ENCODE results near the gene UGGT2.
"Not testable (repeated sequence)": the region's sequence is repeated elsewhere in the genome, so short reads cannot be mapped to it uniquely, and the experiment has no call there.

The UGGT2 gene

GRCh38 chr13:95972651-95973050, 80.5 kb downstream of the UGGT2 start:
- not testable (repeated sequence) for DNase-seq (ENCODE audit: low read depth)

DNA sequence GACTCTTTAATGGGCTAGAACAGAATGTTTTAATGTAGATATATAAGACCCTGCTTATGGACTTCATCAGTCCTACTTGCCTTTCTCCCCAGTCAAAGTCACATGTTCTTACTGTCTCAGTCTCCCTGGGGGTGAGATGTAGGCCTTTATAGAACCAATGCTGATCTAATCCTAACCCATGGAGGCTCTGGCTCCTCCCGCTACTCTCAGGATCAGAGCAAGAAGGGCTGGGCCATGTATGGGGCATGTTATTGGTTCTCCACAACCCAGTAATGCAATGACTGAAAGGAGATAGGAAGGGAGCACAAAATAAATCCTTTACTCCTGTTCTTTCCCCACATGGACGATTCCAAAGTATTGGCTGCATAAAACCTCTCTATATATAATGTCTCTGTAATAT, 82.3 kb downstream of the UGGT2 start:
- no peak for DNase-seq (ENCODE audit: low read depth)

GRCh38 chr13:95968906-95969305, 84.3 kb downstream of the UGGT2 start:
- DNase-seq (ENCODE audit: low read depth): no peak

- DNase-seq (ENCODE audit: low read depth): no peak
Measured at GRCh38 chr13:95957331-95957730, 95.9 kb downstream of the UGGT2 start.

DNA sequence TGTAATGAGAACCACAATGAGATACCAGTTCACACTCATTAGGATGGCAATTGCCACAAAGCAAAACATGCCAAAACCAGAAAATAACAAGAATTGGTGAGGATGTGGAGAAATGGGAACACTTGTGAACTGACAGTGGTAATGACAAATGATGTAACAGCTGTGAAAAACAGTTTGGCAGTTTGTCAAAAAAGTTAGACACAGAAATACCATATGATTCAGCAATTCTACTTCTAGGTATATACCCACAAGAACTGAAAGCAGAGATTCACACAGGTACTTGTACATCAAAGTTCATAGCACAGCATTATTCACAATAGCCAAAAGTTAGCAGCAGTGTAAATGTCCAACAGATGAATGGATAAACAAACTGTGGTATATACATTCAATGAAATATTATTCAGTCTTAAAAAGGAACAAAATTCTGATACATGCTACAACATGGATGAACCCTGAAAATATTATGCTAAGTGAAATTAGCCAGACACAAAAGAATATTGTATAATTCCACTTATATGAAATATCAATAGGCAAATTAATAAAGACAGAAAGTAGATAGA, 96.5 kb downstream of the UGGT2 start:
- DNase-seq (ENCODE audit: low read depth): peak; percentile 6

- DNase-seq (ENCODE audit: low read depth): no peak
Measured at GRCh38 chr13:95955719-95956118, 97.5 kb downstream of the UGGT2 start.

- no peak for DNase-seq (ENCODE audit: low read depth)
Measured at GRCh38 chr13:95955255-95955654, 97.9 kb downstream of the UGGT2 start.

GRCh38 chr13:95954266-95954665, 98.9 kb downstream of the UGGT2 start:
- no peak for DNase-seq (ENCODE audit: low read depth)

DNA sequence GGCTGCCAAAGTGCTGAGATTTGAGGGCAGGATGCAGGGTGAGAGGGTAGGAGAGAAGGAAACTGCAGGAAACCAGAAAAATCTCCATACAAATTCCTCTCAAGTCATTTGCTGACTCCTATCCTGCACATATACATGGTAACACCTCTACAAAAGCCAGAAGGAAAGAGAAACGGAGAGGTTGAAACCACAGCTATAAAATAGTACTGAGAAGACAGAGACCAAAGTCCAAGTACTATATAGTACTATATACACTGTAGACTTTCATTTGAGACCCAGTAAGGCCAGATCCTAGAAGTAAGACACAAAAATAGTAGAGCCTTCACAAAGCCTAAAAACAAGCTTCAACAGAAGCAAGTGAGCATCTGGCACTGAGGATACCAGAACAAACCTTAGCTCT, 103.1 kb downstream of the UGGT2 start:
- no peak for DNase-seq (ENCODE audit: low read depth)

DNA sequence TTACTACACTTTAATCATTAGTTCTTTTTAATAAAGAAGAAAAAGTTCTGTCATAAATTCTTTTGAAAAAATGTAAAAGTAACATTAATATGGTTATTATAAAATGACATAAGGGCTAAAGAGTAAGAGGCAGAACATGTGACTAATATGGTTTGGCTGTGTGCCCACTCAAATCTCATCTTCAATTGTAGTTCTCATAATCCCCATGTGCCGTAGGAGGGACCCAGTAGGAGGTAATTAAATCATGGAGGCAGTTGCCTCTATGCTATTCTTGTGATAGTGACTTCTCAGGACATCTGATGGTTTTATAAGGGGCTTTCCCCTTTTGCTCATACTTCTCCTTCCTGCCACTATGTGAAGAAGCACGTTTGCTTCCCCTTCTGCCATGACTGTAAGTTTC, 104.5 kb downstream of the UGGT2 start:
- DNase-seq (ENCODE audit: low read depth): peak; percentile 4

GRCh38 chr13:95937714-95938320, 115.4 kb downstream of the UGGT2 start:
- DNase-seq (ENCODE audit: low read depth): no peak

DNA sequence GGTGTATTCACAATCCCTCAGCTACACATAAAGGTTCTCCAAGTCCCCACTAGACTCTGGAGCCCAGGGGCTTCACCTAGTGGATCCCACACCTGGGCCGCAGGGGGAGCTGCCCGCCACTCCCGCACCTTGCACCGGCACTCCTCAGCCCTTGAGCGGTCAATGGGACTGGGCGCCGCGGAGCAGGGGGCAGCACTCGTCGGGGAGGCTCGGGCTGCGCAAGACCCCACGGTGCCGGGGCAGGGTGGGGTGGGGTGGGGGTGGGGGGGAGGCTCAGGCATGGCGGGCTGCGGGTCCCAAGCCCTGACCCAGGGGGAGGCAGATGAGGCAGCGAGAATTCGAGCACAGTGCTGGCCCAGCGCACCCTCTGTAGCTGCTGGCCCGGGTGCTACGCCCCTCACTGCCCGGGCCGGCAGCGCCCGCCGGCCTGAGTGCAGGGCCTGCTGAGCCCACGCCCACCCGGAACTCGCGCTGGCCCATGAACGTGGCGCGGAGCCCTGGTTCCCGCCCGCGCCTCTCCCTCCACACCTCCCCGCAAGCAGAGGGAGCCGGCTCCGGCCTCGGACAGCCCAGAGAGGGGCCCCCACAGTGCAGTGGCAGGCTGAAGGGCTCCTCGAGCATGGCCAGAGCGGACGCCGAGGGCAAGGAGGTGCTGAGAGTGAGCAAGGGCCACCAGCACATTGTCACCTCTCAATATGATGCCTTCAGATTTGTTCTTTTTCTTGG, 121.7 kb downstream of the UGGT2 start:
- no peak for DNase-seq (ENCODE audit: low read depth)

DNA sequence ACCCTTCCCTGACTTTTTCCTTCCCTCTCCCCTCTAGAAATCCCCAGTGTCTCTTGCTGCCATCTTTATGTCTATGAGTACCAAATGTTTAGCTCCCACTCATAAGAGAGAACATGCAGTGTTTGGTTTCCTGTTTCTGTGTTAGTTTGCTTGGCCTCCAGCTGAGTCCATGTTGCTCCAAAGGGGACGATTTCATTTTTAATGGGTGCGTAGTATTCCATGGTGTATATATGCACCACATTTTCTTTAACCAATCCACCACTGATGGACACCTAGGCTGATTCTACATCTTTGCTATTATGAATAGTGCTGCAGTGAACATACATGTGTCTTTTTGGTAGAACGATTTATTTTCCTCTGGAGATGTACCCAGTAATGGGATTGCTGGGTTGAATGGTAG, 123.8 kb downstream of the UGGT2 start:
- DNase-seq (ENCODE audit: low read depth): no peak

GRCh38 chr13:95928367-95928906, 124.8 kb downstream of the UGGT2 start:
- DNase-seq (ENCODE audit: low read depth): not testable (repeated sequence)

- DNase-seq (ENCODE audit: low read depth): no peak
Measured at GRCh38 chr13:95926231-95926630, 127.0 kb downstream of the UGGT2 start.

DNA sequence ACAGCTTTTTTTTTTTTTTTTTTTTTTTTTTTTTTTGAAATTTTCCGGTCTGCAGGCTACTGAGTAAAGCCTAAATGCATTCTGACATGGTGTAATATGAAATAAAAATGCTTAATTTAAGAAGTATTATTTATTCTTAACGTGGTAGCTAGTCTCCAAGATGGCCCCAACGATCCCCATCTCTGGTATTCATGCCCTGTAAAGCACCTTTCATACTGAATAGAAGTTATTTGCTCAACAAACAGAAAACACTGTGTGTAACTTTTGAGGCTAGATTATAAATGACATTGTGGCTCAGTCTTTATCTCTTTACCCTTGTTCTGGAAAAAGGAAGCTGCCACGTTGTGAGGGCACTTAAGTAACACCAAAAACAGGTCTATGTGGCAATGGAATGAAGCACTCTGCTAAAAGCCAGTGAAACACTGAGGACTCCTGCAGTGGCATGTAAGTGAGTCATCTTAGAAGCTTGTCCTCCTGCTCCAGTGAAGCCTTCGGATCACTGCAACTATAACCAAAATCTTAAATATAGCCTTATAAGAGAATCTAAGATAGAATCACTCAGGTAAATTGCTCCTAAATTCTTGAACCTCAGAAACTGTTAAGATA, 128.7 kb downstream of the UGGT2 start:
- peak; percentile 54 for DNase-seq (ENCODE audit: low read depth)

DNA sequence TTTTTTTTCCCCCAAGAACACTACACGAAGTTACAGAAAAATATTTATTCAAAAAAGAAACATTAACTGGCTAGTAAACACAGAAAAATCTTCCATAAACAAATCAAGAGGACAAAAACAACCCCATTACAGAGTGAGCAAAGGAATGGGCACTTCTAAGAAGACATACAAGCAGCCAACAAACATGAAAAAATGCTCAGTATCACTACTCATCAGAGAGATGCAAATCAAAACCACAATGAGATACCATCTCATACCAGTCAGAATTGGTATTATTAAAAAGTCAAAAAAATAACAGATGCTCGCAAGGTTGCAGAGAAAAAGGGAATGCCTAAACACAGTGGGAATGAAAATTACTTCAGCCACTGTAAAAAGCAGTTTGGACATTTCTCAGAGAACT, 131.7 kb downstream of the UGGT2 start:
- DNase-seq (ENCODE audit: low read depth): no peak

DNA sequence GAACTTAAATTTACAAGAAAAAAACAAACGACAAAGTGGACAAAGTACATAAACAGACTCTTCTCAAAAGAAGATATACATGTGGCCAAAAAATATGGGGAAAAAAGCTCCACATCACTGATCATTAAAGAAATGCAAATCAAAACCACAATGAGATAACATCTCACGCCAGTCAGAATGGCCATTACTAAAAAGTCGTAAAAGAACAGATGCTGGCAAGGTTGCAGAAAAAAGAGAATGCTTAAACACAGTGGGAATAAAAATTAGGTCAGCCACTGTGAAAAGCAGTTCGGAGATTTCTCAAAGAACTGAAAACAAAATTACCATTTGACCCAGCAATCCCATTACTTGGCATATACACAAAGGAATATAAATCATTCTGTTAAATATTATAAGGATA, 132.7 kb downstream of the UGGT2 start:
- DNase-seq (ENCODE audit: low read depth): no peak

DNA sequence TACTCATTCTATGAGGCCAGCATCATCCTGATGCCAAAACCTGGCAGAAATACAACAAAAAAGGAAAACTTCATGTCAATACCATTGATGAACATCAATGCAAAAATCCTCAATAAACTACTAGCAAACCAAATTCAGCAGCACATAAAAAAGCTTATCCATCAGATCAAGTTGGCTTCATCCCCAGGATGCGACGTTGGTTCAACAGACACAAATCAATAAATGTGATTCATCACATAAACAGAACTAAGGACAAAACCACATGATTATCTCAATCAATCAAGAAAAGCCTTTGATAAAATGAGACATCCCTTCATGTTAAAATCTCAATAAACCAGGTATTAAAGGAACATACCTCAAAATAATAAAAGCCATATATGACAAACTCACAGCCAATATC, 134.3 kb downstream of the UGGT2 start:
- no peak for DNase-seq (ENCODE audit: low read depth)

GRCh38 chr13:95914991-95915501, 138.2 kb downstream of the UGGT2 start:
- no peak for DNase-seq (ENCODE audit: low read depth)

DNA sequence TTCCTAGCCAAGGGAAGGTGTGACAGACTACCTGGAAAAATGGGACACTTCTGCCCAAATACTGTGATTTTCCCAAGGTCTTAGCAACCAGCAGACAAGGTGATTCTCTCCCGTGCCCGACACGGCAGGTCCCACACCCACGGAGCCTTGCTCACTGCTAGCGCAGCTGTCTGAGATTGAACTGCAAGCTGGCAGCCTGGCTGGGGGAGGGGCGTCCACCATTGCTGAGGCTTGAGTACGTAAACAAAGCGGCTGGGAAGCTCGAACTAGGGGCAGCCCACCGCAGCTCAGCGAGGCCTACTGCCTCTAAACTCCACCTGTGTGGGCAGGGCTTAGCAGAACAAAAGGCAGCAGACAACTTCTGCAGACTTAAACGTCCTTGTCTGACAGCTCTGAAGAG, 146.2 kb downstream of the UGGT2 start:
- no peak for DNase-seq (ENCODE audit: low read depth)

GRCh38 chr13:95903569-95903968, 149.6 kb downstream of the UGGT2 start:
- no peak for DNase-seq (ENCODE audit: low read depth)

DNA sequence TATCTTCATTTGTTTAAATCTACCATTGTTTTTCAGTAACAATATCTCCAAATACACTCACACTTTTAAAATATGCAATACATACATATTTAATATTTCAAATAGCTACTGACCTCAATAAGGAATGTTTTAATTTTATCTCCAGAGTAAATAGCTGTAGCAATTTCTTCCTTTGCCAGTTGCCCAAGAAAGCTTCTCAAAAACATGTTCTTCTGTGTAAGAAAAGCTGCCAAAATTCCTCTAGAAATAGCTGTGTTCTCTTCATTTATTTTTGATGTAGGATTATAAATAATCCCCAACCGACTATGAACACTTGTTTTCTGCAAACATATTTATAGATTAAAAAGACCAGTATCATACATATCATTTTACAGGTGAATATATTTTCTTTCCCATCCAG, 150.5 kb downstream of the UGGT2 start:
- DNase-seq (ENCODE audit: low read depth): no peak
